ENCODE measurements around the gene CENPP. TPM values are rescaled to one million over a fixed set of nuclear protein-coding genes. Genes with fewer than 3 reads are reported as not detected.

The CENPP gene
- total and polyA plus RNA-seq, 2 donors = 2.7 to 20.9 TPM

DNA sequence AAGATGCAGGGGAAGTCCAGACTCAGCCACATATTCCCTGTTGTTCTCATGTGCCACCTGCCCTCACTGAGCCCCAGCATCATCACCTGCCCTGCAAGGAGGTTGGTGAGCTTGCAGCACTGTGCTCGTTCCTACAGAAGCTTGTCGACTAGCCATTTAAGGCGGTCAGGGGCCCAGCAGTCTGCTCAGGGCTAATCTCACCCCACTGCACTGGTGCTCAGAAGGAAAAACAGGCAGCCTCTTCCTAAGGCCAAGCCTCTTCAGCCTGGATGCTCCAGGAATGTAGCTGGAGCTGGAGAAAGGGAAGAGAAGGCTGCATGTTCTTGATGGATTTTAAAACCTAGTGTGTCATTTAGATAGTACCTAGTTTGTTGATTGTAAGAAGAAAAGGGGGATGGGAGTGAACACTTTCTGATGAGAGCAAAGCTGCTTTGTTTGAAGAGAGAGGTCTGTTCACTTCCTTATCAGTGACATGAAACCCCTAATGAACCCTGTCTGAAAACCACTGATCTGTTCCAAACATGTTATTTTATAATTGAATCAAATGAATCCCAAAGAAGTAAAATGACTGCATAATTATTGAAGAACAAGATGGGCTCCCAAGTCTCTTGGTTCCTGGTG, 167.1 kb downstream of the CENPP start:
- 57% methylated on average over 3 of the region's 3 CpGs for WGBS
- H3K27ac ChIP-seq (ENCODE audit: low read depth) = no peak overlapping the region
- H3K4me1 ChIP-seq (ENCODE audit: insufficient read depth) = no peaks in the 10 kb centered on the region
- no peaks in the 10 kb centered on the region for H3K36me3 ChIP-seq (ENCODE audit: insufficient read depth)
- H3K4me3 ChIP-seq (ENCODE audit: low read depth, low read length) = no peak overlapping the region
- no peak for DNase-seq (ENCODE audit: extremely low spot score)

DNA sequence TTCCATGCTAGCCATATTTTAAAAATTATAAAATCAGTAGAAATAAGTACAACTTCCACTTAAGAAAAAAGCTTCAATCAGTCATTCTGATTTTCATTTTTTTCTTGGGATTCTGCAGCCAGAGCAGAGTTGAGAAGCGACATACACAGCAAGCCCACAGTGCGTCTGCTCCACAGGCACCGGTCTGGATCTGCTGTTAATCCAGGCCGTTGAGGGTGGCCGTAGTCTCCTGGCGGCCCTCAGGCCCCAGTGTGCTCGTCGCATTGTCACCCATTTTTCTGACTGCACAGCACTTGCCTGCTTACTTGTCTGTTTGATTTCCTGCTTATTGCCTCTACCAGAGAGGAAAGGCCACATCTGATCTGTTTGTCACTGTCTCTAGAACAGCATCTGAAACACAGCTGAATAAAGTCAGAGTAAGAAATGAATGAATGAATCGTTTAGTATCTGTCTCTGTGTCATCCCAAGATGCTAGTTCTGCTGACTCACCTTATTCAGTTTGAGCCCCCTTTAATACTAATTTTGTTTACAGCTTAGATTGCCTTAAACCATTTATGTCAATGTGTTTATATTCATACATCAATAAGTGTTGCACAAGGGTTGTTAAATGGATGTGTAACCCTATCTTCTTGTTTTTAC, 168.1 kb downstream of the CENPP start:
- no peak for DNase-seq (ENCODE audit: extremely low spot score)
- Histone ChIP-seq H3K27ac (ENCODE audit: low read depth) (no peak overlapping the region), H3K4me3 (ENCODE audit: low read depth, low read length) (no peak overlapping the region), H3K4me1 (ENCODE audit: insufficient read depth) (no peaks in the 10 kb centered on the region), H3K36me3 (ENCODE audit: insufficient read depth) (no peaks in the 10 kb centered on the region)
- WGBS = 80% methylated on average over 9 of the region's 9 CpGs

DNA sequence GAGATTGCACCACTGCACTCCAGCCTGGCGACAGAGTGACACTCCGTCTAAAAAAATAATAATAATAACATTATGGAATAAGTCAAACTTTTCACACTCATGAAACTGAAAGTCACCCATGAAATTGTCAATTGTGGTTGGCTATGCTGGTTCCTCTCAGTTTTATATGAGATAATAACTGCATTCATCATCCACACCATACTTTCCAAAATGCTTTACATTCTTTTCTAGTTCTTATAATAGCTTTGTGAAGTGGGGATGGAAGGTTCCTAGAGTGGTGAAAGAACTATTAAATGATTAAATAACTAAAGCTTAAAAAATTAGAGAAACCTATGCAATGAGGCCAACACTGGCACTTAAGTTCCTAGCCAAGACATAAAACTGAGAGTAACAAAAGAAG, 169.1 kb downstream of the CENPP start:
- Histone ChIP-seq H3K36me3 (ENCODE audit: insufficient read depth) (no peaks in the 10 kb centered on the region), H3K4me3 (ENCODE audit: low read depth, low read length) (no peak overlapping the region), H3K4me1 (ENCODE audit: insufficient read depth) (no peaks in the 10 kb centered on the region), H3K27ac (ENCODE audit: low read depth) (no peak overlapping the region)
- no peak for DNase-seq (ENCODE audit: extremely low spot score)
- WGBS = 81% methylated on average over 2 of the region's 2 CpGs

DNA sequence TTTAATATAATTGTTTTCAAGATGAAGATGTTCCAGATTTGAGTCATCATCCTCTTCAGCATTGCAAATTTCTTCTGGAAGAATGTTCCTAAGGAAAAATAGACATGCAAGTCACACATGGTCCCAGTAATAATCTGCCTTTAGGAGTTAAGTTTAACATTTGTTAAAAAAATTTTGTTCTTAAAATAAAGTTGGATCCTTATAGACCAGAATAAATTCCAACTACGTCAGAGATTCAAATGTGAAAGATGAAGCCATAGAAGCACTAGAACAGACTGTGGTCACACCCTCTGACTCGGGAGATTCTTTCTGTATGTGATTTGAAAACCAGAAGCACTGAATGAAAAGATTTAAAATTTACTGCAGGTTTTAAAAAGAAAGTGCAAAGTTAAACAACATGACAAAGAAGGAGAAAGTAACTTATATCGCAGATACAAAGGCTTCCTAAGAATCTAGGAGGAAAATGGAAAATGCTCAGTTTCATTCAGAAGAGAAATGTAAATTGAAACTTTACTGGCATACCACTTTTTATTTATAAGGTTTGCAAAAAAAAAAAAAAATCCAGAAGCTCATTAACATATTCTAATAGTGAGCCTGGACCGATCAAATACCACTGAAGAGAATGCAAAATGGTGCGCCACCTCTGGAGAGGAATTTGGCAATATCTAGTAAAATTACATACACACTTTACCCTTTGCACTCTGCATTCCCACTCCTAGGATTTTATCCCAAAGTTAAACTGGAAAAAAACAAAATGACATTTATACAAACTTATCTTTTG, 170.8 kb downstream of the CENPP start:
- DNase-seq (ENCODE audit: extremely low spot score) = no peak
- no peak overlapping the region for H3K27ac ChIP-seq (ENCODE audit: low read depth)
- WGBS = 81% methylated on average over 5 of the region's 5 CpGs
- no peaks in the 10 kb centered on the region for H3K4me1 ChIP-seq (ENCODE audit: insufficient read depth)
- H3K4me3 ChIP-seq (ENCODE audit: low read depth, low read length) = no peak overlapping the region
- H3K36me3 ChIP-seq (ENCODE audit: insufficient read depth) = no peaks in the 10 kb centered on the region

DNA sequence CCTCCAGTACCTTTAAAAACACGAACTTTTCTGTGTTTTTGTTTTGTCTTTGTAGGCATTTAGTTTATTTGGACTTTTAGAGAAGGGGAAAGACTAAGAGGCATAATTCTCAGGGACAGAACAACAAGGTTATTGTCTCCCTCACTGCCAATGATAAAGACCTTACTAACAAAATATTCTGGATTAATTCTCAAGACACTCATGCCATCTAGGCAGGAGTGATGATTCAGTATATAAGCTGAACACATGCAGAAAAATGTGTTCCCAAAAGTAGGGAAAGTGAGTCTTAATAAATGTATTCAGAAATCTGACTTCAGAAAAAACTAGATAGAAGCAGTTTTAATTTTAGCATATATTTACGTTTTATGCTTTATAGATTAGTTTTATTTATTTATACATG, 173.9 kb downstream of the CENPP start:
- H3K4me1 ChIP-seq (ENCODE audit: insufficient read depth) = no peaks in the 10 kb centered on the region
- H3K36me3 ChIP-seq (ENCODE audit: insufficient read depth) = no peaks in the 10 kb centered on the region
- no peak overlapping the region for H3K4me3 ChIP-seq (ENCODE audit: low read depth, low read length)
- DNase-seq (ENCODE audit: extremely low spot score) = no peak
- H3K27ac ChIP-seq (ENCODE audit: low read depth) = no peak overlapping the region
- 75% methylated on average over 2 of the region's 2 CpGs for WGBS

DNA sequence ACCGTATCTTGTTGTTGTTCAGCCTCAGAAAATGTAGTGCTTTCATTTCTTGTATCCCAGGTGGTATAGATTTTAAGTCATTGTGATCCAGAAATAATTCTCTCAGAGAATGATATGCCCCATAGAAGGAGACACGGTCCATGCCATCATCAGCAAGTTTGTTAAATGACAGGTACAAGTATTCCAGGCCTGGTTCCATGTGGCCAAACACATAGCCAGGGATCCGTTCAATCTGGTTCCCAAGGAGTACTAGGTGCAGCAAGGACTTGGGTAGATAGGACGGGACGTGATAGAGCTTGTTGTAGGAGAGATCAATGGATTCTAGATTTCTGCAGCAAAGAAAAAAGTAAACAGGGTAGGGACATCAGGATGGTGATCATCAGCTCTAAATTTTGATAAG, 175.0 kb downstream of the CENPP start:
- no peak for DNase-seq (ENCODE audit: extremely low spot score)
- Histone ChIP-seq H3K36me3 (ENCODE audit: insufficient read depth) (no peaks in the 10 kb centered on the region), H3K27ac (ENCODE audit: low read depth) (no peak overlapping the region), H3K4me3 (ENCODE audit: low read depth, low read length) (no peak overlapping the region), H3K4me1 (ENCODE audit: insufficient read depth) (no peaks in the 10 kb centered on the region)
- 99% methylated on average over 5 of the region's 5 CpGs for WGBS

DNA sequence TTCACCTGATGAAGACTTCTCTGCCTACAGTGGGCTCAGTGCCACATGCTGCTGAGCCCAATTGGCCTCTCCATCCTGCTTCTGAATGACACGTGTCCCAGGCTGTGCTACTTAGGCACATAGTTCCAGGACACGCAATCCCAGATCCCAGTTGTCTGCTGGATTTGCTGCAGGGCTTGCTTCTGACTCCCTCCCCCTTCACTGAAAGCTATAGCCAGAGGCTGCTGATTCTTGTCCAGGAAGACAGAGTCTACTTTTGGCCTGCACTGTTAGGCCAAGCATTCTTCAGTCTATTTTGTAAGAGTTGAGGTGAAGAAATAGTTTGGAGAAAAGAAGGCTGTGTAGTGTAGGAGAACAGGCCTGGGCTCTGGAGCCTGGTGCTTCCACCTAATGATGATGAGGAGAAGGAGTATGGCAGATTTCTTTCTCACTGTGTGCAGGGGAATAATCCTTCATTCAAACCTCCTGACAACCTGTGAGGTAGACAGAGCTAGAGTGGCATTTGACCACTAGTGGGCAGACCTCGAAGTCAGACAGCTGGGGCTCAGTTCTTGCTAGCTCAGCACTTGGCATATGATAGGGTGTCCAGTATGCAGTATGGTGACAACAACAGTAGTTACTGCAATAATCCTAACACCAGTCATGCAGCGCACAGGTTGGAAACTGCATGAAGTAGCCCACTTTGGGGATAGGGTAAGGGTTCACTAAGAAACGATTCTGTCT, 176.1 kb downstream of the CENPP start:
- no peak for DNase-seq (ENCODE audit: extremely low spot score)
- no peaks in the 10 kb centered on the region for H3K4me1 ChIP-seq (ENCODE audit: insufficient read depth)
- 68% methylated on average over 5 of the region's 5 CpGs for WGBS
- no peaks in the 10 kb centered on the region for H3K36me3 ChIP-seq (ENCODE audit: insufficient read depth)
- H3K4me3 ChIP-seq (ENCODE audit: low read depth, low read length) = no peak overlapping the region
- no peak overlapping the region for H3K27ac ChIP-seq (ENCODE audit: low read depth)

DNA sequence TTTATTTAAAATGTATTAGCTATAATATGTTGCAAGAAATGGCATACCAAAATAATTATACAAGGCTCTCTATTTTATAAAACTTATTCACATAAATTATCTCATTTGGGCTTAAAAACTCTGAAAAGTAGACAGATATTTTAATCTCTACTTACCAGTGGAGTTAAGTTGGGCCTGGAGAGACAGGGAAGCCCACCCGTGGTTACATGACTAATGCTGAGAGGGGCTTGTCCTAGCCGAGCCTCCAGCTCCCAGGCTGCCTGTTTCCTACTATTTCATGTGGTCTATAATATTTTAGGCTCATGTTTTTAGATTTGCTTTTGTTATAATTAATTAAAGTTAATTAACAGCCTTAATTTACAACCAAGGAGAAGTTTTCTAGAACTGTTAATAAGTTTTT, 177.4 kb downstream of the CENPP start:
- DNase-seq (ENCODE audit: extremely low spot score) = no peak
- Histone ChIP-seq H3K27ac (ENCODE audit: low read depth) (no peak overlapping the region), H3K36me3 (ENCODE audit: insufficient read depth) (no peaks in the 10 kb centered on the region), H3K4me3 (ENCODE audit: low read depth, low read length) (no peak overlapping the region), H3K4me1 (ENCODE audit: insufficient read depth) (no peaks in the 10 kb centered on the region)
- 92% methylated on average over 2 of the region's 2 CpGs for WGBS

DNA sequence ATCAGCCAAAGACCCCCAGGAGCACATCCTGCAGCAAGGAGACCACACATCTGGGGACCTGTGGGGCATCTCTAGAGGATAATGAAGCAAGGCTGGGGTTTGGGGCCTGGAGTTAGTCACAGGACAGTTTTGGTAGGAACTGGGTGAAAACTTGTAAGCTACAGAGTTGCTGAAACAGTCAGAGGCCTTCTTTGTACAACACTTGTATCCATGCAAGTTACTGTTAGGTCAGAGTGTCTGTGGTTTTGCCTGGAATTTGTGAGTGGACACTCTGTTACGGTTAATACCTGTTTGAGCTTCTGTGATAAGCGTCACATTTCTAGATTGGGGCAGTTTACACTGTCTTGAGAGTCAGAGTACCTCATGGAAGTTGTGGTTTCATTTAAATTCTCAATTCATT, 179.1 kb downstream of the CENPP start:
- 88% methylated on average over 2 of the region's 2 CpGs for WGBS
- no peaks in the 10 kb centered on the region for H3K4me1 ChIP-seq (ENCODE audit: insufficient read depth)

DNA sequence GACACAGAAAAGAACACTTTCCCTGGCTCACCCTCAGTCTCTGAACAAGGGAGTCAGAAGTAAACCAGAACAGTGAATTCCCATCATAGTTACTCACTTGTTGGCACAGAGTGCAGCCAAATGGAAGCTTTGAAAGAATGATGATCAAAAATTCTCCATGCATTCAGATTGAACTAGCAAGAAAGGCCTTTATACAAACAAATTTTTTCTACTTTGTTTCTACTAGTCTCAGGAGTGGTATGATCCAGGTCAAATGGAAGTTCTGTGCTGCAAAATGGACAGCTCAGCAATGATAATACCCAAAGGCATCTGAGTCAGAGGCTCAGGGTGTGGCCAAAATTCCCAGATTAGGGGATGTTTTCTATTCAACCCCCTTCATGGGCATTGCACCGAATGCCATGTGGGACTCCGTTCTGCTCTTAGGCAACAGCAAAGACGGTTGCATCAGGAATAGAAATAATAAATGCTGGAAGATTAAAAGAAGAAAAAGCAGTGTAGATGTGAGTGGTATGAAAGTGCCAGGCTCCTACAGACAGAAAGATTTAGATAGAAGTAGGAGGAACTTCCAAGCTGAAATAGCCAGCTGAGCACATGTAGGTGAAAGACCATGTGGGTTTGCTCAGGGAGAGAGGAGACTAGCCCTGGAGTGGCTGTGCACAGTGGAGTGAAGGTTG, 180.6 kb downstream of the CENPP start:
- DNase-seq (ENCODE audit: extremely low spot score) = peak; percentile 48
- H3K4me3 ChIP-seq (ENCODE audit: low read depth, low read length) = no peak overlapping the region
- H3K4me1 ChIP-seq (ENCODE audit: insufficient read depth) = no peaks in the 10 kb centered on the region
- H3K36me3 ChIP-seq (ENCODE audit: insufficient read depth) = no peaks in the 10 kb centered on the region
- 22% methylated on average over 3 of the region's 3 CpGs for WGBS
- H3K27ac ChIP-seq (ENCODE audit: low read depth) = no peak overlapping the region

More for the DNA sequence above, 179.1 kb downstream of the CENPP start:
- H3K4me3 ChIP-seq (ENCODE audit: low read depth, low read length) = no peak overlapping the region
- H3K36me3 ChIP-seq (ENCODE audit: insufficient read depth) = no peaks in the 10 kb centered on the region
- H3K27ac ChIP-seq (ENCODE audit: low read depth) = no peak overlapping the region
- DNase-seq (ENCODE audit: extremely low spot score) = no peak

DNA sequence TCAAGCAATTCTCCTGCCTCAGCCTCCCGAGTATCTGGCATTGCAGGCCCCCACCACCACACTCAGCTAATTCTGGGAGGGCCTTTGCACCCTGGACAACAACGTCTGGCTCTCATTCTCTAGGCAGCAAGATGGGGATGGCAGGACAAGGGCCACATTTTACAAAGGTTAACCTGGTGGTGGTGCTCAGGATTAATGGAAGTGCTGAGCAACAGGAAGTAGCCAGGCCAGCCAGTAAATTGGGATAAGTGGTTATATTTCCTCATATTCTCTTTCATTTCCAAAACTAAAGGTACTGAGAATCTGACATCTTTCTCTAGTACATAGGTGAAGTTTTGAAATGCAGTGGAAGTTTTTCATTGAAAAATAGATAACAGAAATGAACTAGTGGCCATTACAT, 181.3 kb downstream of the CENPP start:
- DNase-seq (ENCODE audit: extremely low spot score) = no peak

DNA sequence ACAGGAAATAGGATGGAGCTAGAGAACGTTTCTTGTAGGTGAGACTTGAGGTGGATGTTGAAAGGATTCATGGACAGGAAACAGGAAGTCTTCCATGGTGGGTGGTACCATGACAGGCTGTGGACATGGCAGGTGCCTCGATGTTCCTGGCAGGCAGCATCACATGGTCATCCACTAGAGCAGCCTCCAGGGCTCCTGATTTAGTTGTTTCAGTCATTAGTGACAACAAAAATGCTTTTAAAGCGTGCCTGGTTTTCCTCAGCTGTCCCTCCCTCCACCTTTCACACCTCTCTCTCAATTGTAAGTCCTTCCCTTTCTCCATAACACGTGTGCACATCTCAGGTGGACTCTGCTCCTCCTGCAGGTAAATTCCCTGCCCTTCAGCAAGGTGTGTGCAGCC, 181.7 kb downstream of the CENPP start:
- no peak overlapping the region for H3K27ac ChIP-seq (ENCODE audit: low read depth)
- H3K4me1 ChIP-seq (ENCODE audit: insufficient read depth) = no peaks in the 10 kb centered on the region
- no peak overlapping the region for H3K4me3 ChIP-seq (ENCODE audit: low read depth, low read length)
- DNase-seq (ENCODE audit: extremely low spot score) = no peak
- no peaks in the 10 kb centered on the region for H3K36me3 ChIP-seq (ENCODE audit: insufficient read depth)
- WGBS = 65% methylated on average over 4 of the region's 4 CpGs

More for the DNA sequence above, 181.3 kb downstream of the CENPP start:
- no peak overlapping the region for H3K4me3 ChIP-seq (ENCODE audit: low read depth, low read length)
- no peaks in the 10 kb centered on the region for H3K4me1 ChIP-seq (ENCODE audit: insufficient read depth)
- WGBS = 89% methylated on average over 2 of the region's 2 CpGs
- no peaks in the 10 kb centered on the region for H3K36me3 ChIP-seq (ENCODE audit: insufficient read depth)
- no peak overlapping the region for H3K27ac ChIP-seq (ENCODE audit: low read depth)

Data from urinary bladder (tissue), 4 donors.